GM21786 (cell line): ENCODE measurements around the gene GRM1.
A peak's percentile ranks its signal among the peaks of the same experiment; 100 is the strongest.

ENCODE experiments used
- ATAC-seq: cut with Tn5 transposase; IDR thresholded peaks from one replicate; pipeline ENCODE4 v1.9.1; 2021; ENCODE audit not compliant: unreplicated experiment

The GRM1 gene

GRCh38 chr6:146028851-146029572 lies at the start of gene GRM1:
Gene GRM1, plus strand, starts transcription at chr6:146029062. Its CDS starts 456 bp downstream, at chr6:146029518.
- no peak for ATAC-seq

GRCh38 chr6:146009338-146009737 lies 19.5 kb upstream of the GRM1 start:
- ATAC-seq: no peak

GRCh38 chr6:146014233-146014632 lies 14.6 kb upstream of the GRM1 start:
- no peak for ATAC-seq

GRCh38 chr6:146017672-146018071 lies 11.2 kb upstream of the GRM1 start:
- ATAC-seq: no peak

GRCh38 chr6:146026873-146027272 lies 2.0 kb upstream of the GRM1 start:
- ATAC-seq: no peak

- ATAC-seq: no peak
Observed at GRCh38 chr6:146027586-146028251, 1.1 kb upstream of the GRM1 start.

- ATAC-seq: peak; percentile 49
Observed at GRCh38 chr6:146028252-146028795, 538 bp upstream of the GRM1 start.

GRCh38 chr6:146029573-146030184 lies 817 bp downstream of the GRM1 start:
- no peak for ATAC-seq

- ATAC-seq: no peak
Observed at GRCh38 chr6:146032387-146032786, 3.5 kb downstream of the GRM1 start.

GRCh38 chr6:146040360-146040759 lies 11.5 kb downstream of the GRM1 start:
- no peak for ATAC-seq

GRCh38 chr6:146041282-146041681 lies 12.4 kb downstream of the GRM1 start:
- no peak for ATAC-seq

GRCh38 chr6:146047371-146047770 lies 18.5 kb downstream of the GRM1 start:
- ATAC-seq: no peak

GRCh38 chr6:146050168-146050567 lies 21.3 kb downstream of the GRM1 start:
- ATAC-seq: no peak

GRCh38 chr6:146056506-146056905 lies 27.6 kb downstream of the GRM1 start:
- no peak for ATAC-seq

GRCh38 chr6:146065690-146066089 lies 36.8 kb downstream of the GRM1 start:
- no peak for ATAC-seq

- ATAC-seq: no peak
Observed at GRCh38 chr6:146066506-146066905, 37.6 kb downstream of the GRM1 start.

- no peak for ATAC-seq
Observed at GRCh38 chr6:146071781-146072180, 42.9 kb downstream of the GRM1 start.

- ATAC-seq: no peak
Observed at GRCh38 chr6:146077992-146078391, 49.1 kb downstream of the GRM1 start.

GRCh38 chr6:146087386-146087785 lies 58.5 kb downstream of the GRM1 start:
- ATAC-seq: no peak

GRCh38 chr6:146090474-146090873 lies 61.6 kb downstream of the GRM1 start:
- ATAC-seq: no peak

GRCh38 chr6:146092961-146093686 lies 64.3 kb downstream of the GRM1 start:
- no peak for ATAC-seq
